ENCODE data around the gene KRT16.
"Not testable (repeated sequence)": the region's sequence is repeated elsewhere in the genome, so short reads cannot be mapped to it uniquely, and the experiment has no call there.

The KRT16 gene

GRCh38 chr17:41581366-41582060 is 31.1 kb downstream of the KRT16 start:
- no peak for DNase-seq

GRCh38 chr17:41580687-41581365 is 31.7 kb downstream of the KRT16 start:
- no peak for DNase-seq

DNA sequence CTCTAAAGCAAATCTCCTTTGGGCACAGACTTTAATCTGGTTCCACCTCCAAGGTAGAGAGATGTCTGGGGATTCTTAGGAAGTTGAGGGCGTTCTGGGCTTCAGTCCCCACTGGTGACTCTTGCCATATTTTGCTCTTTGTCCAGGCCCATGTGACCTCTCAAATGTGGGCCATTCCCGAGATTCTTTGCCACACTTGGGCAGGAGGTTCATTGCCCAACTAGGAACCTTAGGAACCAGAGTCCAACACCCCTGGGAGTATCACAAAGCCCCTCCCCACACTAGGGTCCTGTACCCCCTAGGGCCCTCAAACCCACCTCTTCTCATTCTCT is 32.4 kb downstream of the KRT16 start:
- DNase-seq: no peak

DNA sequence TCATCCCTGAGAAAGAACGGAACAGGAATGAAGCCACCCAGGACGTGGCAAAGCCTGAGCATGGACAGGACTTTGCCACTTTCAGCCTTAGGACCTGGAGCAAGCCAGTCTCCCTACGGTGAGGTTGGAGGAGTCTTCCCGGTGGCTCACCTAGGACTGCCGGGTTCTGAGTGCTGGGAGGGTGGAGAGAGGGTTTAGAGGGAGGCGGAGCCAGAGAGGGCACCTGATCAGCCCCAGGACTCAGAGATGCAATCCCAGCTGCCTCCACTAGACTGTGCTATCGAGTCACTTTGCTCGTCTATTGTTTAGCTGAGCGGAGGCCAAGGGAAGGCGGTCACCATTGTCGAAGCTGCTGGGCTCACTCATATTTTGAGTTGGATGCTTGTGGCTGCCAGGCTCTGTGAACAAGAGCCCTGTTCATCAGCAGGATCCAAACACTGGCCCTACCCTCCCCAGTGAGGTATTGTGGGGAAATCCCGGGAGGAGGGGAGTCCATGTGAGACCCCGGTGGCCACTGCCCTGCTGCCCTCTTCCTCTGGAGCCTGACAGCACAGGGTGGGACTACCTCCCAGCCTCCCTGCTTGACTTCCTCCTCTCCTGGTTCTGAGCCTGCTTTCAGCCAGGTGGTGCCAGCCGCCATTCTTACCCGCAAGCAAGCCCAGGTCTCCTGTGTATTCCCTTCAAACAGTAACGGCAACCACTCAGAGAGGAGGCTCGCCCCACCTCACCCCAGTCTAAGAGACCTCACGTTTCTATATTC is 32.9 kb downstream of the KRT16 start:
- DNase-seq: peak; percentile 28 to 55

DNA sequence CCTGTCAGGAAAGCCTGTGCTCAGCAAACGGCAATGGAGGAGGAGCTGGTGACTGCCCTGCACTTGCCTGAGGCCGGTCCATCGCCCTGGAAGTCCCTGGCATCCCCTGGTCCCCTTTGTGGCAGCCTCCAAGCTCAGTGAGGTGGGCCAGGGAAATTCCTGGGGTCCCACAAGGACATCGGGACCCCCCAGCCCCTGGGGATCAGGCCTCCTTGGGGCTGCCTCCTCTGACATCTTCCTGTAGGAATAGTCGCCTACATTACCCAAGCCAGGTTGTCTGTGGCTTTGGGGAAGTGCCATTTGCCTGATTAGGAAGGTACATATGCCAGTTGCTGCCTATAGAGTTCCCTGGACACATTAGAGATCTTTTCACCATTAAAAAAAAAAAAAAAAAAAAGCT is 33.6 kb downstream of the KRT16 start:
- DNase-seq: no peak

- DNase-seq: no peak
Observed at GRCh38 chr17:41578538-41578937, 34.0 kb downstream of the KRT16 start.

- DNase-seq: not testable (repeated sequence)
Observed at GRCh38 chr17:41576740-41577139, 35.8 kb downstream of the KRT16 start.

DNA sequence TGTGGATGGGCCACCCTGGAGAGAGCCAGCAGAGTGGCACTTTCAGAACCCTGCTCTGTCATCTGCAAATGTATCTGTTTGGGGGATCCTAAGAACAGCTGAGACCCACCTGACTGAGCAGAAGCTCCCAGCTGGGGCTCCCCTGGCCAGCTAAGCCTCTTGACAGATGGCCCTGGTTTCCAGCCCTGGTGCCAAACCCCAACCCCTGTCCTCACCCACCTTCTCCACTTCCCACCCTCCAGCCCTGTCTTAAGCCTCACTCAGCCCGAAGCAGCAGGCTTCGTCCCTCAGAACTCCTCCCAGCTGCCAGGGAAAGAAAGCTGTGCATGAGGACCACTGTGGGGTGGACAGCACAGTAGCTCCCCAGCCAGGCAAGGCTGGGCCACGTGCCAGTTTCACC is 37.2 kb downstream of the KRT16 start:
- DNase-seq: no peak

DNA sequence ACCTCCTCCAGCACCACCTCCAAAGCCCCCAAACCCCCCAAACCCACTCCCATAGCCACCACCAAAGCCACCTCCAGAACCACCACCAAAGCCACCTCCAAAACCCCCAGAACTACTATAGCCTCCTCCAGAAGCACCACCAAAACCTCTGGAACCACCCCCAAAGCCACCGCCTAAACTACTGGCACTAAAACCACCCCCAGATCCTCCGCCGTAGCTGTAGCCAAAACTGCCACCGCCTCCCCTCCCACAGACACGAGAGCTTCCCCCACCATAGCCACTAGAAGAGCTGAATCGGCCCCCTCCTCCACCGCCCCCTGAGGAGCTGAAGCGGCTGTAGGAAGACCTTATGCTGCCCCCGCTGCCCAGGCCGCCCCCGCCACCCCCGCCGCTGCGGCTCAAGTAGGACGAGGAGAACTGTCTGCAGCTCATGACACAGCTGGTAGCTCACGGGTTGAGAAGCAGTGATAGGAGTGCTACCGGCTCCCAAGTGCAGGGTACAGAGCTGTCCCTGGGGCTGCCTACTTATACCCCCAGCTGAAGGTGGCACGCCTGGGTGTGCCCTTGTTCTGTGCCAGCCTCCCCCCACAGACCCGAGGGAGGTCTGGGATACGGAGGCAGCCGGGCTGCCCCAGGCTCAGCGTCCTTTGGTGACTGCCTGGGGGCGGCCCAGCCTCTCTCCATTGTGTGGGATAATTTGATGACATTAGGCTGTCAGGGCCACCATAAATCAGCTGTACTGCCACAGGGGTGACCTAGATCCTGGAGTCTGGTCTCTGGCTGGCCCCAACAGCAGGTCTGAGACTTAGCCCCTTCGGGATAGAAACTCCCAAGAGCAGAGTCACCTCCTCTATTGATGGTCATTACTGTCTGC is 40.8 kb downstream of the KRT16 start, which contains the start of gene KRT9:
Gene KRT9, minus strand, starts transcription at position 499 of the 874 bp plus-strand sequence. Its CDS starts 67 bp downstream, at position 432.
- DNase-seq: no peak

- DNase-seq: no peak
Observed at GRCh38 chr17:41567317-41567716, 45.2 kb downstream of the KRT16 start.

- no peak for DNase-seq
Observed at GRCh38 chr17:41565338-41565737, 47.2 kb downstream of the KRT16 start.

GRCh38 chr17:41563607-41564170 is 48.9 kb downstream of the KRT16 start:
- no peak for DNase-seq

- no peak for DNase-seq
Observed at GRCh38 chr17:41561554-41561953, 51.0 kb downstream of the KRT16 start.

Data from bone marrow (tissue), 2 donors.